Measurements from ENCODE around the gene GTF3C5.
"Not testable (repeated sequence)": the region's sequence is repeated elsewhere in the genome, so short reads cannot be mapped to it uniquely, and the experiment has no call there.

Gene GTF3C5

DNA sequence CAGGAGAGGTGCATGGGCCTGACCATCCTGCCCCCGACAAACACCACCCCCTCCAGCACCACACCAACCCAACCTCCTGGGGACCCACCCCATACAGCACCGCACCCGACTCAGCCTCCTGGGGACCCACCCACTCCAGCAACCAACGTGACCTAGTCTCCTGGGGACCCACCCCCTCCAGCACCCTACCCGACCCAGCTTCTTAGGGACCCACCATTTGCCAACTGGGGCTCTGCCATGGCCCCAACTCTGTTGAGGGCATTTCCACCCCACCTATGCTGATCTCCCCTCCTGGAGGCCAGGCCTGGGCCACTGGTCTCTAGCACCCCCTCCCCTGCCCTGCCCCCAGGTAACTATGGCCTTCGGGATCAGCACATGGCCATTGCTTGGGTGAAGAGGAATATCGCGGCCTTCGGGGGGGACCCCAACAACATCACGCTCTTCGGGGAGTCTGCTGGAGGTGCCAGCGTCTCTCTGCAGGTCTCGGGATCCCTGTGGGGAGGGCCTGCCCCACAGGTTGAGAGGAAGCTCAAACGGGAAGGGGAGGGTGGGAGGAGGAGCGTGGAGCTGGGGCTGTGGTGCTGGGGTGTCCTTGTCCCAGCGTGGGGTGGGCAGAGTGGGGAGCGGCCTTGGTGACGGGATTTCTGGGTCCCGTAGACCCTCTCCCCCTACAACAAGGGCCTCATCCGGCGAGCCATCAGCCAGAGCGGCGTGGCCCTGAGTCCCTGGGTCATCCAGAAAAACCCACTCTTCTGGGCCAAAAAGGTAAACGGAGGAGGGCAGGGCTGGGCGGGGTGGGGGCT lies 35.6 kb downstream of the GTF3C5 start:
- FAIRE-seq, result no peak
- DNase-seq (ENCODE audit: insufficient read length, low spot score), result no peak

DNA sequence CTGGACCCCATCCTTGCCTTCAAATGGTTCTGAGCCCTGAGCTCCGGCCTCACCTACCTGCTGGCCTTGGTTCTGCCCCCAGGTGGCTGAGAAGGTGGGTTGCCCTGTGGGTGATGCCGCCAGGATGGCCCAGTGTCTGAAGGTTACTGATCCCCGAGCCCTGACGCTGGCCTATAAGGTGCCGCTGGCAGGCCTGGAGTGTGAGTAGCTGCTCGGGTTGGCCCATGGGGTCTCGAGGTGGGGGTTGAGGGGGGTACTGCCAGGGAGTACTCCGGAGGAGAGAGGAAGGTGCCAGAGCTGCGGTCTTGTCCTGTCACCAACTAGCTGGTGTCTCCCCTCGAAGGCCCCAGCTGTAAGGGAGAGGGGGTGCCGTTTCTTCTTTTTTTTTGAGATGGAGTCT lies 36.2 kb downstream of the GTF3C5 start:
- FAIRE-seq (no peak), DNase-seq (ENCODE audit: insufficient read length, low spot score) (no peak)

DNA sequence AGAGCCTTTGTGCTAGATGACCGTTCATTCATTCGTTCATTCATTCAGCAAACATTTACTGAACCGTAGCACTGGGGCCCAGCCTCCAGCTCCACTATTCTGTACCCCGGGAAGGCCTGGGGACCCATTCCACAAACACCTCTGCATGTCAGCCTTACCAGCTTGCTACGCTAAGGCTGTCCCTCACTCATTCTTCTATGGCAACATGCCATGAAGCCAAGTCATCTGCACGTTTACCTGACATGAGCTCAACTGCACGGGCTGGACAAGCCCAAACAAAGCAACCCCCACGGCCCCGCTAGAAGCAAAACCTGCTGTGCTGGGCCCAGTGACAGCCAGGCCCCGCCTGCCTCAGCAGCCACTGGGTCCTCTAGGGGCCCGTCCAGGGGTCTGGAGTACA lies 37.0 kb downstream of the GTF3C5 start:
- FAIRE-seq (no peak), DNase-seq (ENCODE audit: insufficient read length, low spot score) (no peak)

DNA sequence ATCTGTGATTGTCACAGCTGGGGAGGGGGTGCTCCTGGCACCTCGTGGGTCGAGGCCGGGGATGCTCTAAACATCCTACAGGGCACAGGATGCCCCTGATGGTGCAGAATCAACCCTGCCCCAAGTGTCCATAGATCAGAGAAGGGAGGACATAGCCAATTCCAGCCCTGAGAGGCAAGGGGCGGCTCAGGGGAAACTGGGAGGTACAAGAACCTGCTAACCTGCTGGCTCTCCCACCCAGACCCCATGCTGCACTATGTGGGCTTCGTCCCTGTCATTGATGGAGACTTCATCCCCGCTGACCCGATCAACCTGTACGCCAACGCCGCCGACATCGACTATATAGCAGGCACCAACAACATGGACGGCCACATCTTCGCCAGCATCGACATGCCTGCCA lies 37.6 kb downstream of the GTF3C5 start:
- FAIRE-seq; DNase-seq (ENCODE audit: insufficient read length, low spot score): not testable (repeated sequence)

DNA sequence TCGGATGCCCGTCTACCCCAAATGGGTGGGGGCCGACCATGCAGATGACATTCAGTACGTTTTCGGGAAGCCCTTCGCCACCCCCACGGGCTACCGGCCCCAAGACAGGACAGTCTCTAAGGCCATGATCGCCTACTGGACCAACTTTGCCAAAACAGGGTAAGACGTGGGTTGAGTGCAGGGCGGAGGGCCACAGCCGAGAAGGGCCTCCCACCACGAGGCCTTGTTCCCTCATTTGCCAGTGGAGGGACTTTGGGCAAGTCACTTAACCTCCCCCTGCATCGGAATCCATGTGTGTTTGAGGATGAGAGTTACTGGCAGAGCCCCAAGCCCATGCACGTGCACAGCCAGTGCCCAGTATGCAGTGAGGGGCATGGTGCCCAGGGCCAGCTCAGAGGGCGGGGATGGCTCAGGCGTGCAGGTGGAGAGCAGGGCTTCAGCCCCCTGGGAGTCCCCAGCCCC lies 39.7 kb downstream of the GTF3C5 start:
- not testable (repeated sequence) for DNase-seq (ENCODE audit: insufficient read length, low spot score); FAIRE-seq

DNA sequence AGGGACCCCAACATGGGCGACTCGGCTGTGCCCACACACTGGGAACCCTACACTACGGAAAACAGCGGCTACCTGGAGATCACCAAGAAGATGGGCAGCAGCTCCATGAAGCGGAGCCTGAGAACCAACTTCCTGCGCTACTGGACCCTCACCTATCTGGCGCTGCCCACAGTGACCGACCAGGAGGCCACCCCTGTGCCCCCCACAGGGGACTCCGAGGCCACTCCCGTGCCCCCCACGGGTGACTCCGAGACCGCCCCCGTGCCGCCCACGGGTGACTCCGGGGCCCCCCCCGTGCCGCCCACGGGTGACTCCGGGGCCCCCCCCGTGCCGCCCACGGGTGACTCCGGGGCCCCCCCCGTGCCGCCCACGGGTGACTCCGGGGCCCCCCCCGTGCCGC lies 40.2 kb downstream of the GTF3C5 start:
- FAIRE-seq; DNase-seq (ENCODE audit: insufficient read length, low spot score): not testable (repeated sequence)

DNA sequence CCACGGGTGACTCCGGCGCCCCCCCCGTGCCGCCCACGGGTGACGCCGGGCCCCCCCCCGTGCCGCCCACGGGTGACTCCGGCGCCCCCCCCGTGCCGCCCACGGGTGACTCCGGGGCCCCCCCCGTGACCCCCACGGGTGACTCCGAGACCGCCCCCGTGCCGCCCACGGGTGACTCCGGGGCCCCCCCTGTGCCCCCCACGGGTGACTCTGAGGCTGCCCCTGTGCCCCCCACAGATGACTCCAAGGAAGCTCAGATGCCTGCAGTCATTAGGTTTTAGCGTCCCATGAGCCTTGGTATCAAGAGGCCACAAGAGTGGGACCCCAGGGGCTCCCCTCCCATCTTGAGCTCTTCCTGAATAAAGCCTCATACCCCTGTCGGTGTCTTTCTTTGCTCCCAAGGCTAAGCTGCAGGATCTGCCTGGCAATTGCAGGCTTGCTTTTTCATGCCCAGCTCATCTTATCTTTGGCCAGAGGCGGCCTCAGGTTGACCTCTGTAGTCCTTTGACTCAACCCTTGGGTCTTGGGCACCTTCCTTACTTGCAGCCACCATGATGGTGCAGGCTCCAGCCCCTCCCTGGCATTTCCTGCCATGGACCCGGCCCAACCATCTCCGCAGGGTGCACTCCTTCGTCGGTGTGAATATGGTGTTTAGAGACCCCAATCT lies 40.8 kb downstream of the GTF3C5 start:
- FAIRE-seq, result no peak
- no peak for DNase-seq (ENCODE audit: insufficient read length, low spot score)

DNA sequence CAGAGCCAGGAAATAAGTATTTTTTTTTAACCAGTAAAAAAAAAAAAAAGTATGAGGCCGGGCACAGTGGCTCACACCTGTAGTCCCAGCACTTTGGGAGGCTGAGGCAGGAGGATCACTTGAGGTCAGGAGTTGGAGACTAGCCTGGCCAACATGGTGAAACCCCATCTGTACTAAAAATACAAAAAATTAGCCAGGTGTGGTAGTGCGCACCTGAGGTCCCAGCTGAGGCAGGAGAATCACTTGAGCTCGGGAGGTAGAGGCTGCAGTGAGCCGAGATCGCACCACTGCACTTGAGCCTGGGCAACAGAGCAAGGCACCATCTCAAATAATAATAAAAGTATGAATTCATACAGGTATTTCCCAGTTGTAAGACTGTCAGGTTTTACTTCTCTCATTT lies 41.4 kb downstream of the GTF3C5 start:
- not testable (repeated sequence) for FAIRE-seq; DNase-seq (ENCODE audit: insufficient read length, low spot score)

DNA sequence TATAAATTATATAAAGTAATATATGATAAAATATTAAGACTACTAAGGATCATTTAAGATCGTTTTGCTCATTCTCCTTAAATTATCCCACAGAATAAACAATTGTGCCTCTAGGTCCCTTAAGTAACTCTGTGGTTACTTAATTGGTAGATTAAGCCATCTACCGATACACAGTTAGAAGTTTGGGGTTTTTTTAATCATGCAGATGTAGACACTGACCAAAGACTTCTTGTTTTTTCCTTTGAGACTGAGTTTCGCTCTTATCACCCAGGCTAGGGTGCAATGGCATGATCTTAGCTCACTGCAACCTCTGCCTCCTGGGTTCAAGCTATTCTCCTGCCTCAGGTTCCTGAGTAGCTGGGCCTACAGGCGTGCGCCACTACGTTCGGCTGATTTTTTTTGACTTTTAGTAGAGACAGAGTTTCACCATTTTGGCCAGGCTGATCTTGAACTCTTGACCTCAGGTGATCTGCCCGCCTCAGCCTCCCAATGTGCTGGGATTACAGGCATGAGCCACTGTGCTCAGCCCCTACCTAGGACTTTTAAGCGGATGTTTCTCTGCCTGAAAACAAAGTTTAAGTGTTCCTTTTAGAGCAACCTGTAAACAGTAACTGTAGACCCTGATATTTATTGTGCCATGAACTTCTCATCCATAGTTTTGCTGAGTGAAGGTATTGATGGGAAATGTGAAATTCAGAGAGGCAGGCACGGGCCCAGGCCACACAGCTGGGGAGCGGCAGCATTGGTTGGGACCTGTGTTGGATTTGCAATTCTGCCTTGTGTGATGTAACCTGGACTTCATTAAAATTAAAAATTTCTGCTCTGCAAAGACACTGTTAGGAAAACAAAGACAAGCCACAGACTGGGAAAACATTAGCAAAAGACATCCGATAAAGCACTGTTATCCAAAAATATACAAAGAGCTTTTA lies 42.6 kb downstream of the GTF3C5 start:
- DNase-seq (ENCODE audit: insufficient read length, low spot score) (no peak), FAIRE-seq (no peak)

DNA sequence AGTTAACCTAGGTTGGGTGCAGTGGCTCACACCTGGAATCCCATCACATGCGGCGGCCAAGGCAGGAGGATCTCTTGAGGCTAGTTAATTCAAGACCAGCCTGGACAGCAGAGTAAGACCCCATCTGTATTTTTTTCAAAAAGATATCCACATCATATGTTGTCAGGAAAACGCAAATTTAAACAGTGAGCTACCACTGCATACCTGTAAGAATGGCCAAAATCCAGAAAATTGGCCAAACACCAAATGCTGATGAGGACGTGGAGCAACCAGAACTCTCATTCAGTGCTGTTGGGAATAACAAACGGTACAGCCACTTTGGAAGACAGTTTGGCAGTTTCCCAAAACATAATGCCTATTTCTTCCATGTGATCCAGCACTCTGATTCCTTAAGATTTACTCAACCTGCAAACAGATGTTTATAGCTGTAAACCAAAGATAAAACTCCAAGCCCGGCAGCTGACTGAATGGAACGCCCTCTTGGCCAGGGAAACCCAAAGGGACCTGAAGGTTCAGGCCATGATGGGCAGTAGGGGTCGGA lies 43.4 kb downstream of the GTF3C5 start:
- no peak for FAIRE-seq
- DNase-seq (ENCODE audit: insufficient read length, low spot score), result no peak

DNA sequence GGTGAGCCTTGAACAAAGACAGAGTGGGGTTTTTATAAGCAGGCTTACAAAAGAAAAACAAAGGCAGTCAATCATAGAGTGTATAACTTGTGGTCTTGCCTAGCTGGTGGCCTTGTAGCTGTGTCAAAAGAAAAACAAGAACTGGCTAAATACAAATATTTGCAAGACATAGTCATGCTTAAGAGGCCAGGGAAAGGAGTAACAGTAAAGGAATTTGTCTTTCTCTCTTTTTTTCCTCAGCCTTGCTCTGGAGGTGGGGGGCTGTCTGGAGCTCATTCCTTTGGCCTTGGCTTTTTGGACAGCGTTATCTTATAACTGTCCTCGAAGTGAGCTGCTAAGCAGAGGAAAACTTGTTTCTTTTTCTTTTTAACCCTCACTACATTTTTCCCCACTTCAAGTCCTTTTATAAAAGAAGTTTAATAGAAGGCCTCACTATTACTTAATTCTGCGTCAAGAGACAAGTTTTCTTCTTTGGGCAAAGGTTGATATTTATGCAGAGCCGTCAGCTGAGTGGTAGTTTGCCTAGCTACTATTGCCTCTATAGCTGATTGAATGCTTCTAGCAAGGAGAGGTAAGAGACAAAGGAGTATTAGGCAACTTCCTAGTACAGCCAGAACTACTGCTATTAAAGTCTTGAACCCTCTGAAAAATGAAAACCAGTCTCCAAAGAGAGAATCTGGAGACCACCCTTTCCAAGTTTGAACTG lies 45.3 kb downstream of the GTF3C5 start:
- no peak for FAIRE-seq
- DNase-seq (ENCODE audit: insufficient read length, low spot score), result no peak

DNA sequence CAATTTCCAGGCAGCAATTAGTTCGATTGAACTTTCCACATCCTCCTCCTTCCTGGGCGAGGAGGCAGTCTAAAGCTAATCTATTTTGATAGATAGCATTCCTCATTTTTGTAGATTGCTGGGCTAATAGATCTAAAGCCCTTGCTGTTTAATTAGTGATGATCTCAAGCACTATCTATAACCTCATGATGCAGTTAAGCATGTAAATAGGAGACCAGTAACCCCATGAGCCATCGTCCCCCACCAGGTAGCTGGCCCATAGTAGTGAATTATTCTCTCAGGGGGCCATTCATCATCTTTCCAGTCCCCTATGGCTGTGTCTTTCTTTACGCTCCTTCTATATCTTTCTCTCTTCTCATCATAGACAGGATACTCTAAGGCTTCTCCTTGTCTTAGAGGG lies 45.9 kb downstream of the GTF3C5 start:
- FAIRE-seq (no peak), DNase-seq (ENCODE audit: insufficient read length, low spot score) (no peak)

DNA sequence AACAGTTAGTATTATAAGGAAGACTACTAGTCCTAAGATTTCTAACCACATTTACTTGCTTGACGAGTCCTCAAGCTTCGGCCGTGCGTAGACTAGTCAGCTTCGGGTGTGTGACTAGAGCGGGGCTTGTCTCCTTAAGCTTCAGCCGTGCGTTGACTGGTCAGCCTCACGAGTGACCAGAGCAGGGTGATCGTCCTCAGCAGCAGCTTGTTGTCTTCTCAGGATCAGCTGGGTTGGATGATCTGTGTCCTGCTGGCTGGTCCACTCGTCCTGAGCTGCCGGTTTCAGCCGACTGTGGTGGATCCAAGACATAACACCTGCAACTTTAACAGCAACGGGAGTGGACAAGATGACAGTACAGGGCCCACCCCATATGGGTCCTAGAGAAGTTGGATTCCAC lies 47.7 kb downstream of the GTF3C5 start:
- DNase-seq (ENCODE audit: insufficient read length, low spot score), result no peak
- FAIRE-seq, result no peak

DNA sequence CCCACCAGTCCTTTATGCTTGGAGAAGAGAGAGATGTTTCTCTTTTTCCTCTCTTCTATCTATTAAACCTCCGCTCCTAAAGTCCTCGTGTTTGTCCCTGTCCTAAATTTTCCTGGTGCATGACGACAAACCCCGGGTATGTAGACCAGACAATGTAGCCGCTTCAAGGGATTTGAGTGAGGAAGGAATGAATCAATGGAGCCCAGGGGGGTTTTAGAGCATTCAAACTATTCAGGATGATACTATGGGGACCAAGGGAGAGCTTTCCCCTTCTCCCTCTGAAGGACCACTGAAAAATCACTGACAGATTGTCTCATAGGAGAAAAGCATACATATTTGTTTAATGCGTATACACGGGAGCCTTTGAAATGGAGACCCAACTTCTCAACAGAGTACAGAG lies 49.4 kb downstream of the GTF3C5 start:
- FAIRE-seq, result no peak
- no peak for DNase-seq (ENCODE audit: insufficient read length, low spot score)

DNA sequence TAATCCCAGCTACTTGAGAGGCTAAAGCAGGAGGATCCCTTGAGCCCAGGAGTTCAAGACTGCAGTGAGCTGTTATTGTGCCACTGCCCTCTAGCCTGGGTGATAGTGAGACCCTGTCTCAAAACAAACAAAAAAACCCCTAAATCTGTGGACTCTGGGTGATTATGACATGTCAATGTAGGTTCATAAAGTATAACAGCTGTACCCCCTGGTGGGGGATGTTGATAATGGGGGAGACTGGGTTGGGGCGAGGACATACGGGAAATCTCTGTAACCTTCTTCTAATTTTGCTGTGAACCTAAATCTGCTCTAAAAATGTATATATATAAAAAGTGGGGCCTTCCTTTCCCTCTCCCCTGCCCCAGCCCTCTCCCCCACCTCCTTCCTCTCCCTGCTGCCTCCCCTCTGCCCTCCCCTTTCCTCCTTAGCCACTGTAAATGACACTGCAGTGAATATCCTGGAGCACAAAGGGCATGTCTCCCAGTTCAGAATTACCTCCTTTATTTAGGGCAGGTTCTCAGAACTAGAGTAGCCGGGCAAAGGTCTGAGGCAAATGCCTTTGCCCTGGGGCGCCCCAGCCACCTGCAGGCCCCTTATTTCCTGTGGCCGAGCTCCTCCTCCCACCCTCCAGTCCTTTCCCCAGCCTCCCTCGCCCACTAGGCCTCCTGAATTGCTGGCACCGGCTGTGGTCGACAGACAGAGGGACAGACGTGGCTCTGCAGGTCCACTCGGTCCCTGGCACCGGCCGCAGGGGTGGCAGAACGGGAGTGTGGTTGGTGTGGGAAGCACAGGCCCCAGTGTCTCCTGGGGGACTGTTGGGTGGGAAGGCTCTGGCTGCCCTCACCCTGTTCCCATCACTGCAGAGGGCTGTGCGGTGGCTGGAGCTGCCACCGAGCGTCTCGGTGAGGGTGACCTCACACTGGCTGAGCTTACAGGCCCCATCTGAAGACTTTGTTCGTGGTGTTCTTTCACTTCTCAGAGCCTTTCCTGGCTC lies 50.3 kb downstream of the GTF3C5 start:
- FAIRE-seq; DNase-seq (ENCODE audit: insufficient read length, low spot score): not testable (repeated sequence)

DNA sequence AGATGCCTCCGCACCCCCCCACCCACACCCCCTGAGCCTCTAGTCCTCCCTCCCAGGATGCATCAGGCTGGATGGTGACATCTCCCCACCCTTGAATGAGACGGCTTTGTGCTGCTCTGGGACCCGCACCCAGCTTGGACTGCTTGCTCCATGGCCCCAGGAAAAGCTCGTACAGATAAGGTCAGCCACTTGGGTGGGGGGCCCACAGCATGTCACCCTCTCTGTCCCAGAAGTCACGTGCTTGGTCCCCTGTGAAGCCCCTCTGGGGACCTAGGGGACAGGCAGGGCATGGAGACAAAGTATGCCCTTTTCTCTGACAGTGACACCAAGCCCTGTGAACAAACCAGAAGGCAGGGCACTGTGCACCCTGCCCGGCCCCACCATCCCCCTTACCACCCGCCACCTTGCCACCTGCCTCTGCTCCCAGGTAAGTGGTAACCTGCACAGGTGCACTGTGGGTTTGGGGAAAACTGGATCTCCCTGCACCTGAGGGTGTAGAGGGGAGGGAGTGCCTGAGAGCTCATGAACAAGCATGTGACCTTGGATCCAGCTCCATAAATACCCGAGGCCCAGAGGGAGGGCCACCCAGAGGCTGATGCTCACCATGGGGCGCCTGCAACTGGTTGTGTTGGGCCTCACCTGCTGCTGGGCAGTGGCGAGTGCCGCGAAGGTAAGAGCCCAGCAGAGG lies 51.3 kb downstream of the GTF3C5 start:
- FAIRE-seq, result peak; percentile 11

DNA sequence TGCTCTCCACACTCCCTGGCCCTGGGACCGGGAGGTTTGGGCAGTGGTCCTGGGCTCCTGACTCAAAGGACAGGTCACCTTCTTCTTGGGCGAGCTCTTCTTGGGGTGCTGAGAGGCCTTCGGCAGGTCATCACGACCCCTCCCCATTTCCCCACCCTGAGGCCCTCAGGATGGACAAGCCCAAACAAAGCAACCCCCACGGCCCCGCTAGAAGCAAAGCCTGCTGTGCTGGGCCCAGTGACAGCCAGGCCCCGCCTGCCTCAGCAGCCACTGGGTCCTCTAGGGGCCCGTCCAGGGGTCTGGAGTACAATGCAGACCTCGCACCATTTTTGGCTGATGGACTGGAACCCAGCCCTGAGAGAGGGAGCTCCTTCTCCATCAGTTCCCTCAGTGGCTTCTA lies 52.9 kb downstream of the GTF3C5 start:
- FAIRE-seq; DNase-seq (ENCODE audit: insufficient read length, low spot score): not testable (repeated sequence)

More for the DNA sequence above, 51.3 kb downstream of the GTF3C5 start:
- DNase-seq (ENCODE audit: insufficient read length, low spot score), result not testable (repeated sequence)

DNA sequence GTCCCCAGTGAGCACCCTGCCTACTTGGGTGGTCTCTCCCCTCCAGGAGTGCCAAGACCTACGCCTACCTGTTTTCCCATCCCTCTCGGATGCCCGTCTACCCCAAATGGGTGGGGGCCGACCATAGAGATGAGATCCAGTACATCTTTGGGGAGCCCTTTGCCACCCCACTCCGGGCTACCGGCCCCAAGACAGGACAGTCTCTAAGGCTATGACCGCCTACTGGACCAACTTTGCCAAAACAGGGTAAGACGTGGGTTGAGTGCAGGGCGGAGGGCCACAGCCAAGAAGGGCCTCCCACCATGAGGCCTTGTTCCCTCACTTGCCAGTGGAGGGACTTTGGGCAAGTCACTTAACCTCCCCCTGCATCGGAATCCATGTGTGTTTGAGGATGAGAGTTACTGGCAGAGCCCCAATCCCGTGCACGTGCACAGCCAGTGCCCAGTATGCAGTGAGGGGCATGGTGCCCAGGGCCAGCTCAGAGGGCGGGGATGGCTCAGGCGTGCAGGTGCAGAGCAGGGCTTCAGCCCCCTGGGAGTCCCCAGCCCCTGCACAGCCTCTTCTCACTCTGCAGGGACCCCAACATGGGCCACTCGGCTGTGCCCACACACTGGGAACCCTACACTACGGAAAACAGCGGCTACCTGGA lies 55.5 kb downstream of the GTF3C5 start:
- DNase-seq (ENCODE audit: insufficient read length, low spot score); FAIRE-seq: not testable (repeated sequence)

All from GM19239 (cell line).